ENCODE measurements around the gene EFCAB6.

EFCAB6 gene

GRCh38 chr22:43537019-43537585, 275.0 kb downstream of the EFCAB6 start:
- TF ChIP-seq GATA1 (IDR thresholded peaks at IDR 0.05; ENCODE audit: low read depth, low read length), result no peak
- no peak for TF ChIP-seq POLR2A (IDR thresholded peaks at IDR 0.05; ENCODE audit: low read length)
- no peak for DNase-seq

GRCh38 chr22:43535741-43536140, 276.4 kb downstream of the EFCAB6 start:
- no peak for DNase-seq
- TF ChIP-seq GATA1 (IDR thresholded peaks at IDR 0.05; ENCODE audit: low read depth, low read length) (no peak), POLR2A (IDR thresholded peaks at IDR 0.05; ENCODE audit: low read length) (no peak)

- TF ChIP-seq GATA1 (IDR thresholded peaks at IDR 0.05; ENCODE audit: low read depth, low read length) (no peak), POLR2A (IDR thresholded peaks at IDR 0.05; ENCODE audit: low read length) (no peak)
- DNase-seq, result no peak
These were observed 276.8 kb downstream of the EFCAB6 start for GRCh38 chr22:43535336-43535735.

- TF ChIP-seq POLR2A (IDR thresholded peaks at IDR 0.05; ENCODE audit: low read length), result no peak
- TF ChIP-seq GATA1 (IDR thresholded peaks at IDR 0.05; ENCODE audit: low read depth, low read length), result no peak
- no peak for DNase-seq
These were observed 277.2 kb downstream of the EFCAB6 start for GRCh38 chr22:43534916-43535315.

- no peak for TF ChIP-seq GATA1 (IDR thresholded peaks at IDR 0.05; ENCODE audit: low read depth, low read length)
- no peak for TF ChIP-seq POLR2A (IDR thresholded peaks at IDR 0.05; ENCODE audit: low read length)
- no peak for DNase-seq
These were observed 278.3 kb downstream of the EFCAB6 start for GRCh38 chr22:43533656-43534428.

- TF ChIP-seq GATA1 (IDR thresholded peaks at IDR 0.05; ENCODE audit: low read depth, low read length) (no peak), POLR2A (IDR thresholded peaks at IDR 0.05; ENCODE audit: low read length) (no peak)
- no peak for DNase-seq
These were observed 279.0 kb downstream of the EFCAB6 start for GRCh38 chr22:43533156-43533530.

- TF ChIP-seq GATA1 (IDR thresholded peaks at IDR 0.05; ENCODE audit: low read depth, low read length) (no peak), POLR2A (IDR thresholded peaks at IDR 0.05; ENCODE audit: low read length) (no peak)
- no peak for DNase-seq
These were observed 279.6 kb downstream of the EFCAB6 start for GRCh38 chr22:43532301-43533155.

- DNase-seq, result no peak
- TF ChIP-seq POLR2A (IDR thresholded peaks at IDR 0.05; ENCODE audit: low read length) (no peak), GATA1 (IDR thresholded peaks at IDR 0.05; ENCODE audit: low read depth, low read length) (no peak)
These were observed 280.5 kb downstream of the EFCAB6 start for GRCh38 chr22:43531651-43532050.

- no peak for DNase-seq
These were observed 281.5 kb downstream of the EFCAB6 start for GRCh38 chr22:43530349-43531201.

GRCh38 chr22:43529934-43530333, 282.2 kb downstream of the EFCAB6 start:
- TF ChIP-seq GATA1 (IDR thresholded peaks at IDR 0.05; ENCODE audit: low read depth, low read length) (no peak), POLR2A (IDR thresholded peaks at IDR 0.05; ENCODE audit: low read length) (no peak)
- DNase-seq, result no peak

More at GRCh38 chr22:43530349-43531201, 281.5 kb downstream of the EFCAB6 start:
- no peak for TF ChIP-seq GATA1 (IDR thresholded peaks at IDR 0.05; ENCODE audit: low read depth, low read length)
- no peak for TF ChIP-seq POLR2A (IDR thresholded peaks at IDR 0.05; ENCODE audit: low read length)

GRCh38 chr22:43529461-43529860, 282.6 kb downstream of the EFCAB6 start:
- TF ChIP-seq POLR2A (IDR thresholded peaks at IDR 0.05; ENCODE audit: low read length), result no peak
- TF ChIP-seq GATA1 (IDR thresholded peaks at IDR 0.05; ENCODE audit: low read depth, low read length), result no peak
- no peak for DNase-seq

- DNase-seq, result no peak
- TF ChIP-seq GATA1 (IDR thresholded peaks at IDR 0.05; ENCODE audit: low read depth, low read length), result no peak
- no peak for TF ChIP-seq POLR2A (IDR thresholded peaks at IDR 0.05; ENCODE audit: low read length)
These were observed 283.3 kb downstream of the EFCAB6 start for GRCh38 chr22:43528601-43529360.

- TF ChIP-seq POLR2A (IDR thresholded peaks at IDR 0.05; ENCODE audit: low read length) (no peak), GATA1 (IDR thresholded peaks at IDR 0.05; ENCODE audit: low read depth, low read length) (no peak)
- no peak for DNase-seq
These were observed 285.2 kb downstream of the EFCAB6 start for GRCh38 chr22:43526946-43527345.

All from erythroblast (primary cell).